Renal cortex interstitium (tissue), 15 donors: ENCODE measurements around the gene SF3B1. TPM values are rescaled to one million over a fixed set of nuclear protein-coding genes. Genes with fewer than 3 reads are reported as not detected.
"Not testable (repeated sequence)": the region's sequence is repeated elsewhere in the genome, so short reads cannot be mapped to it uniquely, and the experiment has no call there.

Experiments
- DNase-seq, 11 donors: peaks; one replicate each; pipeline ENCODE4 v3.0.0-alpha.2; 2013; ENCODE audit warnings: low read depth in 9 of 11, low spot score in 4 of 11; ENCODE audit errors: extremely low read depth in 1 of 11
- long read RNA-seq, 16 experiments: transcript quantifications; one replicate each; lab custom pipeline, GENCODE V29; 2026
- polyA plus RNA-seq, 3 donors: library from polyadenylated mRNA; unstranded; fragments of 120-200 nt; gene quantifications; one replicate each; pipeline ENCODE4 v1.2.1, GENCODE V29; 2013; ENCODE audit not compliant: insufficient read length in 3 of 3

SF3B1 gene
- polyA plus RNA-seq, result 100 to 1,000 TPM; 514 to 635 (median 564) TPM
- long read RNA-seq, donor 1, full-length matches to known transcripts, result 38 of 64 reads
- long read RNA-seq, donor 1, partial matches to known transcripts, result 26 of 64 reads
- long read RNA-seq, donor 1, other reads (novel, unspliced or antisense), result 0 of 64 reads
- long read RNA-seq, donor 2, full-length matches to known transcripts, result 32 of 62 reads
- long read RNA-seq, donor 2, partial matches to known transcripts, result 30 of 62 reads
- long read RNA-seq, donor 2, other reads (novel, unspliced or antisense), result 0 of 62 reads
- long read RNA-seq, donor 3, full-length matches to known transcripts, result 56 of 187 reads
- long read RNA-seq, donor 3, partial matches to known transcripts, result 125 of 187 reads
- long read RNA-seq, donor 3, other reads (novel, unspliced or antisense), result 6 of 187 reads
- long read RNA-seq, donor 4, full-length matches to known transcripts, result 34 of 101 reads
- long read RNA-seq, donor 4, partial matches to known transcripts, result 62 of 101 reads
- long read RNA-seq, donor 4, other reads (novel, unspliced or antisense), result 5 of 101 reads
- long read RNA-seq, donor 5, result 0 reads
- long read RNA-seq, donor 6, full-length matches to known transcripts, result 42 of 151 reads
- long read RNA-seq, donor 6, partial matches to known transcripts, result 109 of 151 reads
- long read RNA-seq, donor 6, other reads (novel, unspliced or antisense), result 0 of 151 reads
- long read RNA-seq, donor 7, full-length matches to known transcripts, result 57 of 156 reads
- long read RNA-seq, donor 7, partial matches to known transcripts, result 91 of 156 reads
- long read RNA-seq, donor 7, other reads (novel, unspliced or antisense), result 8 of 156 reads
- long read RNA-seq, donor 8, full-length matches to known transcripts, result 66 of 260 reads
- long read RNA-seq, donor 8, partial matches to known transcripts, result 183 of 260 reads
- long read RNA-seq, donor 8, other reads (novel, unspliced or antisense), result 11 of 260 reads
- long read RNA-seq, donor 9, full-length matches to known transcripts, result 40 of 98 reads
- long read RNA-seq, donor 9, partial matches to known transcripts, result 58 of 98 reads
- long read RNA-seq, donor 9, other reads (novel, unspliced or antisense), result 0 of 98 reads
- long read RNA-seq, donor 10, full-length matches to known transcripts, result 46 of 134 reads
- long read RNA-seq, donor 10, partial matches to known transcripts, result 79 of 134 reads
- long read RNA-seq, donor 10, other reads (novel, unspliced or antisense), result 9 of 134 reads
- long read RNA-seq, donor 11, full-length matches to known transcripts, result 27 of 103 reads
- long read RNA-seq, donor 11, partial matches to known transcripts, result 69 of 103 reads
- long read RNA-seq, donor 11, other reads (novel, unspliced or antisense), result 7 of 103 reads
- long read RNA-seq, donor 12, full-length matches to known transcripts, result 21 of 30 reads
- long read RNA-seq, donor 12, partial matches to known transcripts, result 9 of 30 reads
- long read RNA-seq, donor 12, other reads (novel, unspliced or antisense), result 0 of 30 reads
- long read RNA-seq, donor 13, full-length matches to known transcripts, result 83 of 216 reads
- long read RNA-seq, donor 13, partial matches to known transcripts, result 125 of 216 reads
- long read RNA-seq, donor 13, other reads (novel, unspliced or antisense), result 8 of 216 reads
- long read RNA-seq, donor 14, full-length matches to known transcripts, result 33 of 1,133 reads
- long read RNA-seq, donor 14, partial matches to known transcripts, result 1,018 of 1,133 reads
- long read RNA-seq, donor 14, other reads (novel, unspliced or antisense), result 82 of 1,133 reads
- long read RNA-seq, donor 15, full-length matches to known transcripts, result 18 of 44 reads
- long read RNA-seq, donor 15, partial matches to known transcripts, result 26 of 44 reads
- long read RNA-seq, donor 15, other reads (novel, unspliced or antisense), result 0 of 44 reads
- long read RNA-seq, donor 16, full-length matches to known transcripts, result 73 of 367 reads
- long read RNA-seq, donor 16, partial matches to known transcripts, result 283 of 367 reads
- long read RNA-seq, donor 16, other reads (novel, unspliced or antisense), result 11 of 367 reads

- peak; percentile 95 to 99 (median 98) for DNase-seq
Observed at GRCh38 chr2:197434541-197435513, at the start of gene SF3B1. Gene SF3B1 (minus strand): TSS chr2:197435028. CDS start chr2:197434999, 29 bp downstream.

- not testable (repeated sequence) for DNase-seq
Observed at GRCh38 chr2:197484248-197484647, 49.4 kb upstream of the SF3B1 start.

GRCh38 chr2:197480165-197481036 lies 45.6 kb upstream of the SF3B1 start:
- no peak for DNase-seq

GRCh38 chr2:197477797-197478196 lies 43.0 kb upstream of the SF3B1 start:
- DNase-seq, result no peak

- DNase-seq, result no peak
Observed at GRCh38 chr2:197472166-197472565, 37.3 kb upstream of the SF3B1 start.

- DNase-seq, result no peak
Observed at GRCh38 chr2:197464175-197464574, 29.3 kb upstream of the SF3B1 start.

GRCh38 chr2:197461057-197461456 lies 26.2 kb upstream of the SF3B1 start:
- no peak for DNase-seq

GRCh38 chr2:197460649-197461048 lies 25.8 kb upstream of the SF3B1 start:
- DNase-seq, result no peak

GRCh38 chr2:197455428-197455827 lies 20.6 kb upstream of the SF3B1 start:
- no peak for DNase-seq

GRCh38 chr2:197454923-197455322 lies 20.1 kb upstream of the SF3B1 start:
- DNase-seq, result no peak

GRCh38 chr2:197453914-197454398 lies 19.1 kb upstream of the SF3B1 start:
- DNase-seq, result peak in 4 of 11 donors; percentile 19 to 74 (median 56)

GRCh38 chr2:197453123-197453913 lies 18.5 kb upstream of the SF3B1 start, which contains the start of gene COQ10B:
Gene COQ10B (plus strand): TSS chr2:197453552. CDS start chr2:197453561, 9 bp downstream.
- peak; percentile 95 to 100 (median 99) for DNase-seq

- DNase-seq, result no peak
Observed at GRCh38 chr2:197452754-197453122, 17.9 kb upstream of the SF3B1 start.

- DNase-seq, result not testable (repeated sequence)
Observed at GRCh38 chr2:197450935-197451358, 16.1 kb upstream of the SF3B1 start.
